HCT116 (cell line): Measurements from ENCODE around the gene SNHG17. TPM values are rescaled to one million over a fixed set of nuclear protein-coding genes. Genes with fewer than 3 reads are reported as not detected.
"Not testable (repeated sequence)": the region's sequence is repeated elsewhere in the genome, so short reads cannot be mapped to it uniquely, and the experiment has no call there.

Experiments
- ATAC-seq: fragments of 200-7000 bp; cut with Tn5 transposase; 2 replicates; pipeline ENCODE4 v1.9.1; 2020; ENCODE audit warnings: mild to moderate bottlenecking, moderate library complexity
- BruUV-seq: library from RNA; stranded (reverse); fragments of 400-500 nt; replicated peaks from 2 replicates; lab custom pipeline; 2021; lab: Mats Ljungman, UMichigan
- CTCF ChIA-PET: fragments of 300-600 bp; sonication (Branson Sonifier 250); formaldehyde crosslinking; loops from one replicate; lab custom pipeline; 2021; ENCODE audit warnings: antibody characterized with exemption; lab: Charles Lee
- POLR2A ChIA-PET: fragments of 300-600, 350-600 bp; sonication (Branson Sonifier 250); formaldehyde crosslinking; loops from one replicate; lab custom pipeline; 2021; ENCODE audit warnings: antibody characterized with exemption; lab: Charles Lee
- RAD21 ChIA-PET, 2 experiments: fragments of 300-600 bp; sonication (Branson Sonifier 250); formaldehyde crosslinking; loops; one replicate each; lab custom pipeline; 2023; ENCODE audit warnings: low total read pairs in 2 of 2; ENCODE audit not compliant: uncharacterized antibody in 2 of 2, unreplicated experiment in 2 of 2, low non-redundant PET in 1 of 2; lab: Charles Lee
- DNase-seq: peaks from one replicate; pipeline ENCODE4 v3.0.0-alpha.2; 2010; ENCODE audit warnings: low read depth, low spot score
- H2AFZ ChIP-seq: fragments of 200-600 bp; shearing (Covaris generic), sonication (generic); 2 replicates; pipeline ENCODE4 v1.6.1; 2017; ENCODE audit warnings: low read depth, mixed run types, mixed read lengths, antibody characterized with exemption, low read length; ENCODE audit not compliant: poor library complexity, severe bottlenecking
- H3K27ac ChIP-seq: 2 replicates; pipeline ENCODE4 v1.5.1; 2012; ENCODE audit warnings: low read depth, low read length
- H3K27me3 ChIP-seq: fragments of 200-600 bp; sonication (generic); 2 replicates; pipeline ENCODE4 v1.6.1; 2016; ENCODE audit warnings: mixed run types, low read length, mixed read lengths; ENCODE audit not compliant: insufficient read depth
- H3K36me3 ChIP-seq, 2 experiments: fragments of 200-500 bp in 1 of 2; fragments of 200-600 bp in 1 of 2; sonication (Bioruptor generic) in 1 of 2; sonication (generic) in 1 of 2; 2 replicates each; pipeline versions ENCODE4 v1.5.1 to v1.6.1; 2014 to 2016; ENCODE audit warnings: low read length in 2 of 2, inconsistent platforms in 1 of 2, mixed read lengths in 1 of 2, mixed run types in 1 of 2; ENCODE audit not compliant: insufficient read depth in 2 of 2, control insufficient read depth in 1 of 2
- H3K4me1 ChIP-seq, 2 experiments: fragments of 200-600 bp in 1 of 2; sonication (generic) in 1 of 2; 2 replicates each; pipeline versions ENCODE4 v1.5.1 to v1.6.1; 2012 to 2017; ENCODE audit warnings: low read length in 2 of 2, inconsistent platforms in 1 of 2, mild to moderate bottlenecking in 1 of 2, mixed read lengths in 1 of 2, mixed run types in 1 of 2, moderate library complexity in 1 of 2; ENCODE audit not compliant: insufficient read depth in 2 of 2, control insufficient read depth in 1 of 2
- H3K4me2 ChIP-seq: fragments of 200-600 bp; sonication (generic); 2 replicates; pipeline ENCODE4 v1.6.1; 2017; ENCODE audit warnings: mixed run types, low read length, mixed read lengths
- H3K4me3 ChIP-seq, 2 experiments: fragments of 200-600 bp in 1 of 2; sonication (generic) in 1 of 2; replicated peaks in 1 of 2; 2 replicates each; pipeline ENCODE4 v1.5.1; 2011 to 2016; ENCODE audit warnings: low read length in 2 of 2, control low read depth in 1 of 2, low read depth in 1 of 2, mild to moderate bottlenecking in 1 of 2, mixed read lengths in 1 of 2, mixed run types in 1 of 2
- H3K79me2 ChIP-seq: fragments of 200-600 bp; sonication (generic); 2 replicates; pipeline ENCODE4 v1.6.1; 2017; ENCODE audit warnings: mild to moderate bottlenecking, mixed run types, low read length, moderate library complexity, mixed read lengths; ENCODE audit not compliant: insufficient read depth
- H3K9ac ChIP-seq: fragments of 200-600 bp; sonication (generic); 2 replicates; pipeline ENCODE4 v1.6.1; 2016; ENCODE audit warnings: low read length, mixed read lengths
- H3K9me2 ChIP-seq: fragments of 200-600 bp; sonication (generic), shearing (Covaris generic); 2 replicates; pipeline ENCODE4 v1.6.1; 2017; ENCODE audit warnings: mixed run types, mild to moderate bottlenecking, moderate library complexity; ENCODE audit not compliant: insufficient read depth
- H3K9me3 ChIP-seq, 2 experiments: fragments of 200-500 bp in 1 of 2; fragments of 200-600 bp in 1 of 2; sonication (Bioruptor generic) in 1 of 2; sonication (generic) in 1 of 2; 2 replicates each; pipeline ENCODE4 v1.6.1; 2014 to 2017; ENCODE audit warnings: low read length in 2 of 2, mixed read lengths in 2 of 2, inconsistent platforms in 1 of 2, low read depth in 1 of 2, mild to moderate bottlenecking in 1 of 2, mixed run types in 1 of 2, moderate library complexity in 1 of 2; ENCODE audit not compliant: control insufficient read depth in 1 of 2, insufficient read depth in 1 of 2
- H4K20me1 ChIP-seq: fragments of 200-600 bp; sonication (generic), shearing (Covaris generic); 2 replicates; pipeline ENCODE4 v1.6.1; 2017; ENCODE audit warnings: mixed run types, mild to moderate bottlenecking, moderate library complexity; ENCODE audit not compliant: insufficient read depth
- CBX3 ChIP-seq: IDR thresholded peaks from 2 replicates; pipeline ENCODE4 v1.6.1; 2012; ENCODE audit warnings: low read depth
- EGR1 ChIP-seq: IDR thresholded peaks from 2 replicates; pipeline ENCODE4 v1.6.1; 2012; ENCODE audit warnings: low read depth
- EZH2 ChIP-seq: fragments of 200-600 bp; sonication (generic); IDR thresholded peaks from 2 replicates; pipeline ENCODE4 v1.6.1; 2017; ENCODE audit warnings: antibody characterized with exemption, mixed run types
- MAX ChIP-seq: IDR thresholded peaks from 2 replicates; pipeline ENCODE4 v1.6.1; 2012
- POLR2A ChIP-seq: IDR thresholded peaks from 2 replicates; pipeline ENCODE4 v1.7.0; 2011; ENCODE audit warnings: borderline replicate concordance; ENCODE audit not compliant: insufficient read depth, insufficient read length; ENCODE audit errors: extremely low read depth
- POLR2AphosphoS5 ChIP-seq: IDR thresholded peaks from 2 replicates; pipeline ENCODE4 v1.6.1; 2011; ENCODE audit warnings: mild to moderate bottlenecking, low read depth, low read length, moderate library complexity
- RAD21 ChIP-seq: IDR thresholded peaks from 2 replicates; pipeline ENCODE4 v1.6.1; 2012; ENCODE audit warnings: low read depth, mild to moderate bottlenecking
- SIN3A ChIP-seq: IDR thresholded peaks from 2 replicates; pipeline ENCODE4 v1.6.1; 2012; ENCODE audit warnings: low read depth
- SP1 ChIP-seq: IDR thresholded peaks from 2 replicates; pipeline ENCODE4 v1.6.1; 2012; ENCODE audit warnings: low read depth
- TCF7L2 ChIP-seq: IDR thresholded peaks from 2 replicates; pipeline ENCODE4 v1.7.0; 2011; ENCODE audit warnings: borderline replicate concordance, inconsistent platforms; ENCODE audit not compliant: insufficient read depth, insufficient read length; ENCODE audit errors: extremely low read depth
- ZBTB33 ChIP-seq: IDR thresholded peaks from 2 replicates; pipeline ENCODE4 v1.6.1; 2011; ENCODE audit warnings: mild to moderate bottlenecking, low read length, moderate library complexity; ENCODE audit not compliant: insufficient replicate concordance; ENCODE audit errors: extremely low read depth
- ZNF274 ChIP-seq: fragments of 200-500 bp; sonication (Bioruptor generic); IDR thresholded peaks from 2 replicates; pipeline ENCODE4 v1.6.1; 2014; ENCODE audit warnings: mild to moderate bottlenecking, low read depth, low read length, inconsistent platforms
- intact Hi-C: fragments of 100-400 bp; cut with micrococcal nuclease; formaldehyde crosslinking; loops from 2 replicates; pipeline ENCODE4 v1.10.0; 2022
- total RNA-seq: library from RNA; stranded (reverse); gene quantifications from one replicate; pipeline ENCODE4 v1.2.1, GENCODE V29; 2021; ENCODE audit not compliant: unreplicated experiment

Gene SNHG17
- total RNA-seq, 1 experiment from 2014 or later, result 65.7 TPM

DNA sequence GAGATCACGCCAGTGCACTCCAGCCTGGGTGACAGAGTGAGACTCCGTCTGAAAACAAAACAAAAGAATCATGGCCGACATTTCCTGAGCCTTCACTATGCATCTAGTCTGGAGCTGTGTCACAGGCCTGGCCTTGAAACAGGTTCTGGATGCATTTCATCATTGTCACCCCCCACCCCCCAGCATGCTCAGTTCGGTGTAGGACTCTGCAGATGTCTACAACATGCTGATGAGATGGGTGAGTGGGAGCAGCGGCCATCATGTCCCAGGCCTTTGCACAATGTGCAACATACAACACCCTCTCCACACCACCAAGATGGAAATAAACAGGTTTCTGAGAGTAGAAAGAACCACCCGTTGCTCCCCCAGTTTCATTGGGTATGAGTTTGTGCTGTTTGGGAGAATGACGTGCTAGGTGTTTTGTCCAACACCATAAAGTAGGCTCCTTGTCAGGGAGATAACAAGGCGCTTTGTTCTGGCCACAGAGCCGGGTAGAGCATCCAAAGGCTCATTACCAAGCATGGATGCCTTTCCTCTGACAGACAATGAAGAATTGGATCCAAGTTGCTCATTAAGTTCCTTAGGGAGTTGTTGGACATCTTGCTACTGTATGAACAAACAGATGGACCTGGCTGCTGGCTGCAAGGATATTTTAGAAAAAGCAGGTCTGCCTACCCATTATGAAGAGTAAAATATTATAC, 22.1 kb downstream of the SNHG17 start (continued):
- TF ChIP-seq SP1, result no peak

DNA sequence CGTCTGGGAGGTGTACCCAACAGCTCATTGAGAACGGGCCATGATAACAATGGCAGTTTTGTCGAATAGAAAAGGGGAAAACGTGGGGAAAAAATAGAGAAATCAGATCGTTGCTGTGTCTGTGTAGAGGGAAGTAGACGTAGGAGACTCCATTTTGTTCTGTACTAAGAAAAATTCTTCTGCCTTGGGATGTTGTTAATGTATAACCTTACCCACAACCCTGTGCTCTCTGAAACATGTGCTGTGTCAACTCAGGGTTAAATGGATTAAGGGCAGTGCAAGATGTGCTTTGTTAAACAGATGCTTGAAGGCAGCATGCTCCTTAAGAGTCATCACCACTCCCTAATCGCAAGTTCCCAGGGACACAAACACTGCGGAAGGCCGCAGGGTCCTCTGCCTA, 27.3 kb downstream of the SNHG17 start:
- BruUV-seq, H3K27me3 ChIP-seq, H3K36me3 ChIP-seq, H3K4me3 ChIP-seq, H4K20me1 ChIP-seq, H3K27ac ChIP-seq, DNase-seq, ATAC-seq, H3K9me2 ChIP-seq, H2AFZ ChIP-seq, H3K9ac ChIP-seq, H3K4me2 ChIP-seq, H3K4me1 ChIP-seq, H3K9me3 ChIP-seq, H3K79me2 ChIP-seq: not testable (repeated sequence)
- ChIA-PET CTCF (interaction anchor here (0.9 to 1.9 kb wide), 15 partner anchors 10 to 856 kb away, joined by 3 to 15 read pairs (median 5); partner anchors contain the start of gene SNHG17), RAD21 (interaction anchor here (1.0 to 1.4 kb wide), 3 partner anchors 69 to 350 kb away, joined by 3 to 4 read pairs (median 3); no protein-coding TSS in a partner anchor), POLR2A (interaction anchor here (1.1 kb wide), 1 partner anchor 27 kb away, joined by 3 read pairs; the partner anchor contains the start of gene SNHG17)
- intact Hi-C loops, result loop anchor here (1.0 to 5.0 kb wide), 4 partner anchors 71 to 846 kb away; no protein-coding TSS in a partner anchor

DNA sequence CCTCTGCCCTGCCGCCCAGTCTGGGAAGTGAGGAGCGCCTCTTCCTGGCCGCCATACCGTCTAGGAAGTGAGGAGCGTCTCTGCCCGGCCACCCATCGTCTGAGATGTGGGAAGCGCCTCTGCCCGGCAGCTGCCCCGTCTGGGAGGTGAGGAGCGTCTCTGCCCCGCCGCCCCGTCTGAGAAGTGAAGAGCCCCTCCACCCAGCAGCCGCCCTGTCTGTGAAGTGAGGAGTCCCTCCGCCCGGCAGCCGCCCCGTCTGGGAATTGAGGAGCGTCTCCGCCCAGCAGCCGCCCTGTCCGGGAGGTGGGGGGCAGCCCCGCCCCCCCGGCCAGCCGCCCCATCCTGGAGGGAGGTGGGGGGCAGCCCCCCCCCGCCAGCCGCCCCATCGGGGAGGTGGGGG, 27.8 kb downstream of the SNHG17 start:
- H3K9me2 ChIP-seq, result no peaks in the 10 kb centered on the region
- no TSS peak for BruUV-seq
- ATAC-seq, result no peak

More for the DNA sequence above, 27.8 kb downstream of the SNHG17 start:
- intact Hi-C loops, result loop anchor here (5.0 kb wide), 2 partner anchors 350 to 845 kb away; no protein-coding TSS in a partner anchor
- POLR2A ChIA-PET, result no interaction called here
- no peaks in the 10 kb centered on the region; a peak in 1 of 4 replicates for H3K9me3 ChIP-seq
- no peak for DNase-seq
- no peak overlapping the region for H3K4me3 ChIP-seq
- CTCF ChIA-PET, result interaction anchor here (1.9 kb wide), 1 partner anchor 9 kb away, joined by 4 read pairs; no protein-coding TSS in a partner anchor
- H3K9ac ChIP-seq, result no peak overlapping the region
- no peak overlapping the region for H3K27ac ChIP-seq
- no peak overlapping the region for H3K4me2 ChIP-seq
- H2AFZ ChIP-seq, result no peak overlapping the region
- RAD21 ChIA-PET, result no interaction called here
- H3K79me2 ChIP-seq, result no peaks in the 10 kb centered on the region
- no peaks in the 10 kb centered on the region for H4K20me1 ChIP-seq
- no peaks in the 10 kb centered on the region; a peak in 1 of 4 replicates for H3K4me1 ChIP-seq
- no peaks in the 10 kb centered on the region for H3K36me3 ChIP-seq
- TF ChIP-seq TCF7L2 (no peak), SIN3A (no peak), MAX (no peak), ZNF274 (no peak), ZBTB33 (no peak), EGR1 (no peak), POLR2AphosphoS5 (no peak), CBX3 (no peak), EZH2 (no peak), POLR2A (no peak), RAD21 (no peak)
- no peaks in the 10 kb centered on the region for H3K27me3 ChIP-seq
